Astrocyte (in vitro differentiated cells and primary cell): ENCODE results near the gene FRMD4A.

ENCODE experiments used
- EZH2 ChIP-seq: IDR thresholded peaks from 2 replicates; pipeline ENCODE4 v1.6.1; 2012; ENCODE audit warnings: mild to moderate bottlenecking, low read length, inconsistent platforms; ENCODE audit not compliant: insufficient read depth
- TF ChIP-seq, protein P1 (sequence below): IDR thresholded peaks from 2 replicates; pipeline ENCODE4 v1.5.1; 2011; ENCODE audit warnings: low read depth, mild to moderate bottlenecking, inconsistent platforms, low read length, moderate library complexity; ENCODE audit not compliant: insufficient read depth

DNA sequence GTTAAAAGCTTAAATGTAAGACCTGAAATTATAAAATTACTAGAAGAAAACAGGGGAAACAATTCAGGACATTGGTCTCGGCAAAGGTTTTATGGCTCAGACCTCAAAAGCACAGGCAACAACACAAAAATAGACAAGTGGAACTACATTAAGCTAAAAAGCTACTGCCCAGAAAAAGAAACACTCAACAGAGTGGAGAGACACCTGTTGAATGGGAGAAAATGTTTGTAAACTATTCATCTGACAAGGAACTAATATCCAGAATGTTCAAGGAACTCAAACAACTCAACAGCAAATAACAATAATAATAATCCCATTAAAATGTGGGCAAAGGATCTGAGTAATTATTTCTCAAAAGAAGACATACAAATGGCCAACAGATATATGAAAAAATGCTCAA, 170.4 kb downstream of the FRMD4A start:
- TF ChIP-seq, protein P1, sequence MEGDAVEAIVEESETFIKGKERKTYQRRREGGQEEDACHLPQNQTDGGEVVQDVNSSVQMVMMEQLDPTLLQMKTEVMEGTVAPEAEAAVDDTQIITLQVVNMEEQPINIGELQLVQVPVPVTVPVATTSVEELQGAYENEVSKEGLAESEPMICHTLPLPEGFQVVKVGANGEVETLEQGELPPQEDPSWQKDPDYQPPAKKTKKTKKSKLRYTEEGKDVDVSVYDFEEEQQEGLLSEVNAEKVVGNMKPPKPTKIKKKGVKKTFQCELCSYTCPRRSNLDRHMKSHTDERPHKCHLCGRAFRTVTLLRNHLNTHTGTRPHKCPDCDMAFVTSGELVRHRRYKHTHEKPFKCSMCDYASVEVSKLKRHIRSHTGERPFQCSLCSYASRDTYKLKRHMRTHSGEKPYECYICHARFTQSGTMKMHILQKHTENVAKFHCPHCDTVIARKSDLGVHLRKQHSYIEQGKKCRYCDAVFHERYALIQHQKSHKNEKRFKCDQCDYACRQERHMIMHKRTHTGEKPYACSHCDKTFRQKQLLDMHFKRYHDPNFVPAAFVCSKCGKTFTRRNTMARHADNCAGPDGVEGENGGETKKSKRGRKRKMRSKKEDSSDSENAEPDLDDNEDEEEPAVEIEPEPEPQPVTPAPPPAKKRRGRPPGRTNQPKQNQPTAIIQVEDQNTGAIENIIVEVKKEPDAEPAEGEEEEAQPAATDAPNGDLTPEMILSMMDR, result no peak
- no peak for TF ChIP-seq EZH2
